ENCODE data around the gene AKAP7. TPM values are rescaled to one million over a fixed set of nuclear protein-coding genes. Genes with fewer than 3 reads are reported as not detected.

Gene AKAP7
- total RNA-seq, 1 experiment from 2014 or later: 3.1 TPM

- no peak for TF ChIP-seq REST (IDR thresholded peaks at IDR 0.05; ENCODE audit: low read depth)
Measured at GRCh38 chr6:131116755-131117360, 18.4 kb upstream of the AKAP7 start (continued).

GRCh38 chr6:131117878-131118277, 17.4 kb upstream of the AKAP7 start:
- Histone ChIP-seq H3K4me2 (ENCODE audit: low read length) (no peak overlapping the region), H3K36me3 (ENCODE audit: control insufficient read depth in 1 of 2, insufficient read depth in 2 of 2, low read length in 2 of 2) (no peaks in the 10 kb centered on the region), H4K20me1 (ENCODE audit: insufficient read depth) (no peaks in the 10 kb centered on the region), H3K9me3 (ENCODE audit: control insufficient read depth in 1 of 2, insufficient read depth in 1 of 2, low read depth in 1 of 2, low read length in 2 of 2) (no peaks in the 10 kb centered on the region; a peak in 1 of 4 replicates), H3K4me3 (replicated peaks in 1 of 2; ENCODE audit: low read depth in 1 of 2, low read length in 2 of 2) (no peak overlapping the region), H3K27me3 (ENCODE audit: insufficient read depth, low read length) (no peaks in the 10 kb centered on the region), H3K4me1 (ENCODE audit: control insufficient read depth in 1 of 2, insufficient read depth in 2 of 2, low read length in 2 of 2) (no peaks in the 10 kb centered on the region), H3K79me2 (ENCODE audit: insufficient read depth, low read length) (no peaks in the 10 kb centered on the region), H2AFZ (ENCODE audit: low read depth, low read length, poor library complexity, severe bottlenecking) (no peak overlapping the region), H3K9me2 (ENCODE audit: insufficient read depth) (no peaks in the 10 kb centered on the region), H3K27ac (ENCODE audit: low read depth, low read length) (no peak overlapping the region), H3K9ac (ENCODE audit: low read length) (no peak overlapping the region)
- POLR2A ChIA-PET: no interaction called here
- CTCF ChIA-PET: interaction anchor here (6.5 kb wide), 1 partner anchor 231 kb away, joined by 123 read pairs; no protein-coding TSS in a partner anchor
- RAD21 ChIA-PET (ENCODE audit: low non-redundant PET in 1 of 2, low total read pairs in 2 of 2, uncharacterized antibody in 2 of 2, unreplicated experiment in 2 of 2): no interaction called here
- no peak for DNase-seq (ENCODE audit: low read depth, low spot score)
- TF ChIP-seq EZH2 (IDR thresholded peaks at IDR 0.05) (no peak), SIN3A (IDR thresholded peaks at IDR 0.05; ENCODE audit: low read depth) (no peak), SP1 (IDR thresholded peaks at IDR 0.05; ENCODE audit: low read depth) (no peak), SRF (IDR thresholded peaks at IDR 0.05; ENCODE audit: low read depth) (no peak)
- intact Hi-C loops (cut with micrococcal nuclease): loop anchor here (2.0 kb wide), 1 partner anchor 417 kb away; no protein-coding TSS in a partner anchor
- ATAC-seq: no peak
- BruUV-seq (replicated peaks): no TSS peak
